B cell (primary cell): ENCODE measurements around the gene PTEN.

Experiments
- CTCF ChIP-seq: fragments of 200-600 bp; IDR thresholded peaks from one replicate; pipeline ENCODE4 v1.8.0; 2022; ENCODE audit warnings: antibody characterized with exemption, mild to moderate bottlenecking
- EZH2 ChIP-seq: IDR thresholded peaks from 2 replicates; pipeline ENCODE4 v1.6.1; 2012; ENCODE audit warnings: borderline replicate concordance, low read depth, mild to moderate bottlenecking, moderate library complexity, low read length; ENCODE audit not compliant: insufficient read depth, poor library complexity, severe bottlenecking

- no peak for TF ChIP-seq CTCF
- TF ChIP-seq EZH2, result no peak
Measured at GRCh38 chr10:87819289-87819585, 44.2 kb upstream of the PTEN start.
